GM21381 (cell line): ENCODE results near the gene DOCK4.

Source experiments
- ATAC-seq: cut with Tn5 transposase; IDR thresholded peaks from one replicate; pipeline ENCODE4 v1.9.1; 2021; ENCODE audit warnings: mild to moderate bottlenecking, moderate library complexity; ENCODE audit not compliant: unreplicated experiment

DOCK4 gene

DNA sequence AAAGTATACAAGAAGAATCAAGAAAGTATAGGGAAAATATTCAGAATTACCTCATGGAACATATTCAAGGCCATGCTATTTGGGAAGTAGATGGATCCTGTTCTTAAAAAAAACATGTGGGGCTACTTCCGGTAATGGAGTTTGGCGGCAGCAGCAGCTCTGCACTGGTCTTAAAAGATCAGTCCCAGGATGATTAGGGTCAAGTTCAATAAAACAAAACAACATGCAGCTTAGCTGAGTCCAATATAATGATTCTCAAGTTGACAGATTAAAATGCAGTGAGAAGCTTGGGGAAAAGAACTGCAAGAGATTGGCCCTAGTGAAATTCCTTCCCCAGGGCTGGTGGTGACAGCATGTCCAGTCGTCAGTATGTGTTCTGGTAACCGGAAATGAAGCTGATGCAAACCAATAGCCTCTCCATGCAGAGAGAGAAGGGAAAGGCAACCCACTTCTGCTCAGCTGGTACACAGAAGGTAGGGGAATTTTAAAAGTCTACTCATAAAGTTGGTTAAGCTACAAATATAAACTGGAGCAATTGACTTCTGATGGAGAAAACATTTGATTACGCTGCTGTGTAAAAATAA, 338.8 kb downstream of the DOCK4 start:
- ATAC-seq, result no peak

DNA sequence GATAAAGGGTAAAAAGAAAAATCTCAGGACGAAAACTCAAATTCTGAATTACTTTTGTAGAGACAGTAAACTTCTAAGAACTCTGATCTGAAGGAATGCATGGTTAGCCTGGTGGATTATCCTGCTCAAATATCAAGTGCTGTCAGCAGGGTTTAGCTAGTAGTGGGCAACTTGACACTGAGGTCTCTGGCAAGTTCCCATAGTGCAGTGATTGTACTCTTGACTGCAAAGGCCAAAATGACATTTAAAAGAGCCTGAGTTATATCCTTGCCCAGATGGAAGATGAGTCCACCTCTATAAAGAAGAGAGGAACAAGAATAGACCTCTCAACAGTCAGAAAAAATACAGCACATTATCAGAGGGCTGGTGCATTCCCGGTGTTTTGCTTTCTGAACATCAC, 339.4 kb downstream of the DOCK4 start:
- ATAC-seq, result no peak

DNA sequence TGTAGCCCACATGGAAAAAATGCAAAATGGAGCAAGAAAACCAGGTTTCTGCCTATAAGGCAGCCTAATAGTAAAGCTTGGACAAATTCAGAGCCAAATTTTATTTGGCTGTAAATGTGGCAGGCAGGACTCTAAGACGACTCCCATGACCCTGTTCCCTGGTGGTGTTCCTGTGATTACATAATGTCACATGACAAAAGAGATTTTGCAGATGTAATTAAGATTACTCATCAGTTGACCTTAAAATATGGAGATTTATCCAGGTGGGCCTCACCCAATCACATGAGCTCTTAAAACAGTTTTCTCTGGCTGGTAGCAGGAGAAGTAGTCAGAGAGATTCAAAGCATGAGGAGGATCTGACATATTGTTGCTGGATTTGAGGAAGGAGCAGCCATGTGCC, 340.8 kb downstream of the DOCK4 start:
- ATAC-seq, result no peak

DNA sequence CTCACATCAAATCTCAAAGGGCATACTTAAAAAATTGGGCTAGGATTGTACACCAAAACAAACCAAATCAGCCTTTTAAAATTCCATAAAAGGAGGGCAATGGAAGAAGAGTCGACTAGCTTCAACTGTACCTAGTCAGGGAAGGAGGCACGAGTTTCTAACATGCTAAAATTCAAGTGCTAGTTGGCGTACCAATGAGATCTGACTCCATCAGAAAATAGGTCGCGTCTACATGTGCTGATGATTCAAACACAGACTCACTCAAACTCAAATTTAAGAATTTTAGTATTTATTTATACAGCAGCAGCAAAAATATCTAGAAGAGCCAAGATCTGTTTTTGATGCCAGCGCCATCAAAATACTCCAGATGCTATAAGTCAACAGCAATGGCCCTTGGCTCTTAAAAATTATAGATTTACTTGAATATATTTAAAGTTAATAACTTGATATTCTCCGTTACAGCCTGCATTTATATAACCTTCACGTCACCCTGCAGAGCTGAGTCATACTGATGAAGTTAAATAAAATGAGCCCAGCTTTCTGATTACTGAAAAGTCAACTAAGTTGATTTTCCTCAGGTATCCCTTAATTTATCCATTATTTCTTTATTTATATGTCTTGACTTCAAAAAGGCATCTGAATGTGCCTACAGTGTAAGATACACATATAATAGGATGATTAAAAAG, 341.8 kb downstream of the DOCK4 start:
- ATAC-seq, result no peak

DNA sequence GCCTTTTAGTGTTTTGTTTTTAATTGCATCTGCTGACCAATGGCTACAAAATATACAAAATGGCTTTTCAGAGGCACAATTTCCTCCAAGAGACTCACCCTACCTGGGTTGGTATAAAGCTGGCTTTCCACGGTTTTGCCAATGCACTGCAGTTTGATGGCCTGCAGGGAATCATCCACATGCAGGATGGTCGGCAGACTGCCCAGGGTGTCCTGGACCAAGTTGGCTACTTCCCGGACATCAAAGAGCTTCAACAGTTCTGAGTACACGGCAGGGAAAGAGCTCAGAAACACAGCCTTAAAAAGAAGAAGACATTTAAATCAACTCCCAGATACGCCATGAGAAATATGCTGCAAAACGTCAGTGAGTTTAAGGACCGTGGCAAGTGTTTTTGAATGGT, 342.9 kb downstream of the DOCK4 start:
- no peak for ATAC-seq

DNA sequence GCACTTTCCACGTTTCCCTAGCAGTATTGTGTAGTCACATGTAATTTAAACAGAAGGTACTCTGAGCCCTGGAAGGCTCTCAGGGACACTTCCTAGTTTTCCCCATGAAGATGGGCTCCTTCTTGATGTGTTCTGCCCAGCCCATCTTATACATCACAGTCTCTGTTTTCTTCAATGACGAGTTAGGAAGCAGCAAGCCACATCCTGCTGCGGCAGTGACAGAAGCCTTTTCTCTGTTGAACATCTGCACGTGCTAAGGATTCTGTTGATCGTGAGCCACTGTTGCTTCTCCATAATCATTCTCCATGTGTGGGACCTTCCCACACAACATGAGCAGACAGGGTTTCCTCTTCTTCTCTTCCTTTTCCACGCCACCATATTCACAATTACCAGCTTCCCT, 346.0 kb downstream of the DOCK4 start:
- no peak for ATAC-seq

DNA sequence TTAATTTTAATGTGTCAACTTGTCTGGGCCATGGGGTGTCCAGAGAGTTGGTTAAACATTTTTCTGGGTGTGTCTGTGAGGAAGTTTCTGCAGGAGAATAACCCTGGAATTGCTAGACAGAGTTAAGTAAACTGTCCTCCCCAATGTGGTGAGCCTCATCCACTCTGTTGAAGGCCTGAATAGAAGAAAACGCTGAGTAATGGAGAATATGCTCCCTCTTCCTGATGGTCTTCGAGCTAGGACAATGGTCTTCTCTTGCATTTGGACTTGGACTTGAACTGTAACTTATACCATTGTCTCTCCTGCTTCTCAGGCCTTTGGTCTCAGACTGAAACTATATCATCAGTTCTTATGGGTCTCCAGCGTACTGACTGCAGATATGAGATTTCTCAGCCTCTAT, 347.9 kb downstream of the DOCK4 start:
- no peak for ATAC-seq

DNA sequence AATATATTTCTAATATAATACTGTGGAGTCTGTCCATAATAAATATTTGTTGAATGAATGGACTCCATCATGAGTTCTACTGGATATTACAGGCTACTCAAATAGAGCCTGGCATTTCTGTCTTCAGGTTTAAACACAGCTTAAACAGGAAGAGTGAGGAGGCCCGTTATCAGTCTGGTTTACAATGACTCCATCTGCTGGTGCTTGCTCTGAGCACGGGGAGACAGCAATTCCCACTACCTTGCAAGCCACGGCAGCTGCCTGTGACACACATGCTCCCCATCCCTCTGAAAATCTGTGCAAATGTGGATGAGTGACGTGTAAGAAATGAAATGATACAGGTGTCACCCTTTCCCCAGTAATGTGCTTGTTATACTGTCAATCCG, 350.4 kb downstream of the DOCK4 start:
- no peak for ATAC-seq

DNA sequence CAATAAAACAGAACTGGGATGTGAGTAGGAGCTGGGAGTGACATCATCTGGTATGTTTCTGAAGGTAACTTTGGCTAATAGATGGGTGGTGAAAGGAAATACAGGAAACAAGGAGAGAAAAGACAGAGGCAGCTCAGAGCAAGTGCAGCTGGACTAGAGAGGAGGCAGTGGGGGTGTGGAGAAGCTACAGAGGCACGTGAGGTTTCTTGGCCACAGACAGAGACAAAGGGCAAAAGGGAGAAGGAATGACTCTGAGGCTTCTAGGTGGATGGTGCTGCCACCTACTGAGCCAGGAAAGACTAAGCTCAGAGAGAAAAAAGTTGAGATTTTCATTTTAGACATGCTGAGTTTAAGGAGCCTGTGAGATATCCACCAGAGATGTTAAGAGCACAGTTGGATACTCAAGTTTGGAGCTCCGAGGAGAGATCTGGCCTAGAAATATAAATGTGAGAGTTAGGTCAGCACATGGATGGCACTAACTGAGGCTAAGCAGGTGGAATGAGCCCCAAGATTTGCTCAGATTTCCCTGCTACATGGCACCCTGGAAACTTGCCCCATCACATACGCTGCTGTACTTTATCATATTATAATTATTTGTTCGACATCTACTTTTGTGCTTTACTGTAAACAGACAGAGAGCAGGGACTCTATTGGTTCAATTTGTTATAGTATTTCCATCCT, 350.9 kb downstream of the DOCK4 start:
- ATAC-seq, result peak; percentile 83

DNA sequence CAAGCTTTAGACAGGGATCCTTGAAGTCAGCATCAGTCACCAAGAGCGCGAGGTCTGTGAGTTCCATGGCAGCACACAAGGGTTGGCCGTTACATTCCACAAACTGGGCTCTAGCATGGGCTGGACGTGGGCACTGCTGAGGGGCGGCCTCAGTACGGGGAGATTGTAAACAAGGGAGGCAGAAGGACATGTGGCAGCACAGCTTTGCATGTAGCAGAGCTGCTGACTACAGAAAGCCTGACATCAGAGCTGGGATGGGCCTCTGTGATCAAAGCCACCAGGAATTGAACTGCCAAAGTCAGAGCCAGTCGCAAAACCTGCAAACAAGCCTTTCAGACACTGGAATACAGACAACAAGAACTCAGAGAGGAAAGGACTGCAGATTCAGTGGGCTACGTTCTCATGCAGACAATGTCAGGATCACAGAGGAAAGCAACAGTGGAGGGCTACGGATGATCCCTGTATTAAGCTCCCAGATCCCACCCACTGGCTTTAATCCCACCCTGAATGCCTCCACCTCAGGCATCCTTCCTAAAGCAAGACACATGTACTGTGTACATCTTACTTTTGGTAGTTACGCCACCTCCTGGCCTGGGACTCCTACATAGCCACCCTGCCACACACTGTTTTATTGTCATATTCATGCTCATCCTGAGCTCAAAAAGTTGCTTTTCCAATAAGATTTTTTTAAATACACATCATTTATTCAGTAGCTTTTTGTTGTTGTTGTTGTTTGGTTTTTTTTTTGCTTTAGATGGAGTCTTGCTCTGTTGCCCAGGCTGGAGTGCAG, 352.8 kb downstream of the DOCK4 start:
- ATAC-seq, result no peak

DNA sequence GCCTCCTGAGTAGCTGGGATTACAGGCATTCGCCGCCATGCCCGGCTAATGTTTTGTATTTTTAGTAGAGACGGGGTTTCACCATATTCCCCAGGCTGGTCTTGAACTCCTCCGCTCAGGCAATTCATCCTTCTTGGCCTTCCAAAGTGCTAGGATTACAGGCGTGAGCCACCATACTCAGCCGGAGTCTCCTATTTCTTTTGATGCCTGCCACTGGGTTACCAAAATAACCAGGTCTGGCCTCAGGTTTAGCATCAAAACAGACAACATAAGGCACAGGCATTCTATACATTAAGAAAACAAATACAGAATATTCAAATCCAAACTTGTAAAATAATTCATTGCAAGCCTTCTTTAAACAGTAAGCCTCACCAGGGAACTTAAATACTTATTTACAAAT, 354.1 kb downstream of the DOCK4 start:
- no peak for ATAC-seq

DNA sequence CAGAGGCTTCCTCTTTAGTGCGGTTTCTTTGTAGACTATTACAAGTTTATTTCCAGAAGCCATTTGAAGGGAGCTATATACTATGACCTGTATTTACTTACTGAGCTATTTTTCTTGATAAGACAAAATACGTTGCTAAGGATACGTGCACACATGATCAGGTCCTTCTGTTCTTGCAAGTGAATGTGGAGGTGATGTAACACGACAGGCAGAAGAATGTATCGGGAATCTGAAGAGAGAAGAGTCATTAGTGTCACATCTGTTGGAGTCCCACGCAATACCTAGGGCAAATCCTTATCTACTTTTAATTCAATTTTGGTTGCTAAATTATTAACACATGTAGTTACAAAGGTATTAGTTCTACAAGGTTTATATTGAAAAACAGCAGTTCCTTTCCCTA, 359.3 kb downstream of the DOCK4 start:
- ATAC-seq, result no peak

DNA sequence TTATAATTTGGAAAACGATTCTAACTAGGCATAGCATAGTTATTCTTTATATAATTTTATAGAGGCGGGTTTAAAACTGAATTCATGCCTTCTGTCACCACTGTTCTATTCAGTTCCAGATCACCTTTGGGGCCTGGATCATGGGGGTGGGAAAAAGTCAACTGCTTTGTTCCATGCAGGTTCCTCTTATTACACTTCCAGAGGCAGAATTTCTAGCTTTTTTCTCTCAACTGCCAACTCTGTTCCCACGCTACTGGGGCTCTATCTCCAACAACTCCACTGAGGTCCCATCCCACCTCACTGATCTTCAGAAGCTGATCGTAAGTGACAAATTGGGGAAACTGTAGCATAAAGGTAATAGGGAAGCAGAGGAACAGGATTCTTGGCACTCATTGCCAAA, 360.3 kb downstream of the DOCK4 start:
- no peak for ATAC-seq

DNA sequence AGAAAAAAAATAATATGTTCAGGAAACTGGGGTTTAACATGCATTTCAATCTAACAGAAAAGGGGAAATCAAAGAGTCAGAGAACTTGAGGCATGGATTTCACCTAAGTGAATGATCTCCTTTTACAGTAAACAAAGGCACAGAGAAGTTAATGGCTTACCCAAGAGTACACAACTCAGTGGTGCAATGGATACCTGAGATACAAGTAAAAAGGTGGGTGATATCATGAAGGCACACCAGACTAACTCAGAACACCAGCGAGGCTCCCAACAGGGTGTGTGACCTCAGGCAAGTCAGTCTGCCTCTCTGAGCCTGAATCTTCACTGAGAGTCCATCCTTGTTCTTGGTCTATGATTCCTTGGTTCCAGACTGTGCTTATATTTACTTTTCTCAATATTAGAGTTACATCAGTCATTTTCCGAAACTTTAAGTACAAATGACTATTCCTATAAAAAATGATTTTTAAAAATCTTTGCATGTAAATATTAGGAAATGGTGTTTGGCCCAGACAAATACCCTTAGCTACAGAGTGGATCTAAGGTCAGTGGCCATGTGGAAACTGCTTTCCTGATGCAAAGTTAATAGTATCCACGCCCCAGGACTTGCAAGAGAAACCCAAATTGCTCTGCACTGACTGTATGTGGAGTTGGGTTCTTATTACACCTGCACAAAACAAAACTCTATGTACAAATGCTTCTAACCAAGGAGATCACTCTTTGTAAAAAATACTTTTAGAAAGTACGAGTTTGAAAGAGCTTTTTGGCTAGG, 361.1 kb downstream of the DOCK4 start:
- no peak for ATAC-seq

DNA sequence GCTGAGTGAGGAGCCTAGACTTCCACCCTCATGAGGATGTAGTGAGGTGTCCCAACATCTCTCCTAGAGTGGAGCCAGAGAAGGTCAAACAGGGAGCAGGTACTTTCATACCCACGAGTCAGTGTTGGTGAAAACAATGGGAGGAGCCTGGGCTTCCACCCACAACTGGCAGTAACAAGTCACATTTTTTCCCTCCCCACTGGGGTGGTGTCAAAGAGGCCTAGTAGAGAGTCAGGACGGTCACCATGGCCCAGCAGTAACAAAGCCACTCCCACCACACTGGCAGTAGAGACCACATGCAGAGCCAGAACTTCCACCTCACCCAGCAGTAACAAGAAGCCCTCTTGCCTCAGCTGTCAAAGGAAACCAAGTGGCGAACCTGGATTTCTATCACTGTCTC, 363.7 kb downstream of the DOCK4 start:
- no peak for ATAC-seq

DNA sequence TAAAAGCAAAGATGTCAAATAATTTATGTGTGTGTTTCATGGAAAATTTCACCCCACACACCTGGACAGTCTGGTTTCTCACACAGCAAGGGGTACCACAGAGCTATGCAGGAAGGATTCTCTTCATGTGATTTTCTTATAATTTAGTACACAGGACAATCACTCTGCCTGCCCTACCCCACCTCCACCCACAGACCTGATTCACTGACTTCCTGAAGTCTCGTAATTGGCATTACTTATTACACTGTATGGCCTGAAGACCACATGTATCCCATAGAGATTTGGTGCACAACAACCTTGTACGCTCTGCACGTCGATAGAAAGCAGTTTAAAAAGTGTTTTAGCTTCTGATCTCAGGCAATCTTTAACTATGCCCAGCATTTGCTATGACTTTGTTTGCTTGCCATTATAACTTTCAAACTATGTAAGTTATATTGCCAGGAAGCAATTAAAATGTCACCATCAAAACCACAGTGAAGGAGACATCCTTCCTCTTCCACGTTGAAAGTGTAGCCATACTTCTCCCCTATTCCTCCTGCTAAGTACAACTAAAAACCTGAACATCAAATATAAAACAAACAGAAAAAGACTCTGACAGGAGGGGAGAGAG, 364.5 kb downstream of the DOCK4 start:
- ATAC-seq, result no peak

DNA sequence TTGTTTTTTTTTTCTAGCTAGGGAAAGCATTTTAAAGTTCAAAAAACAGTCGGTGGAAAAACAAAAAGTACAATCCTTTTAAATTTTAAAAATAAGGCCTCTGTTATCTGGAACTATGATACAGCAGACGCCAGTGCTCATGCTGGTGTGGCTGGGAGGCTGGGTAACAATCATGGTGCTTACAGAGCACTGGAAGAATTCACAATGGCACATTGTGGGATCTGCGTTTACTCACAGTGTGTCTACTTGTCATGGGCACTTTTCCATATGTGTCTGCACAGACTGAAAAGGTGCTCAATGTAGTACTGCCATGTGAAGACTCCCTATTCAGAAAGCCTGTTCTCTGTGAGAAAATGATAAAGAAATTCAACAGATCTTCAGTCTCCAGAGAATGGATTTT, 365.7 kb downstream of the DOCK4 start:
- no peak for ATAC-seq

DNA sequence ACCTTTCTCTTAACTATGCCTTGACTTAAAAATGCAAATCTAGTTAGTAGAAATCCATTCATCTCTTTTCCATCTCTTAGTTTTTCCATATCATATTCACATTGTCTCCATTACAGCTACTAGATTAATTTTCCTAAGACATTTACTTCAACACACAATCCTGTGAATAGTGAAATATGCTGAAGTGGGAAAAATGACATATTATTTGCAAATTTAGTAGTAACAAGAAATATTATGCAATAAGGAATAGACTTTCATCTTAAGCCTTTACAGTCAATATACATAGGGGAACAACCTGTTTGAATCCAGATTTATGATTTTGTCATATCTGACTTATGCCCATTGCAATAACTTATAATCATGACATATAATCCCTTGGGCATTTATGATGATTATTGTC, 366.9 kb downstream of the DOCK4 start:
- ATAC-seq, result no peak

DNA sequence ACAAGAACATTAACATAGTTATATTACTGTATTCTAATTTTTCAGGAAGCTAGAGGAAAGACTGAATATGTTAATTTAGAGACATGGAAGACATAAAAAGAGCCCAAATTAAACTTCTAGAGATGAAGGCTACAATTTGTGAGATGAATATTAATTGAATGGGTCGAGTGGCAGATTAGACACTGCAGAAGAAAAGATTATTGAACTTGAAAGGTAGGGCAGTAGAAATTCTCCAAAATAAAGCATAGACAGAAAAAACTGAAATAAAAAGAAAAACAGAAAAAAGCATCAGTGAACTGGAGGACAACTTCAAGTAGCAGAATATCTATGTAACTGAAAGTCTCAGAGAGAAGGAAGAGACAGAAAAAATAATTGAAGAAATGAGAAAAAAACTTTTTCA, 369.6 kb downstream of the DOCK4 start:
- ATAC-seq, result no peak

DNA sequence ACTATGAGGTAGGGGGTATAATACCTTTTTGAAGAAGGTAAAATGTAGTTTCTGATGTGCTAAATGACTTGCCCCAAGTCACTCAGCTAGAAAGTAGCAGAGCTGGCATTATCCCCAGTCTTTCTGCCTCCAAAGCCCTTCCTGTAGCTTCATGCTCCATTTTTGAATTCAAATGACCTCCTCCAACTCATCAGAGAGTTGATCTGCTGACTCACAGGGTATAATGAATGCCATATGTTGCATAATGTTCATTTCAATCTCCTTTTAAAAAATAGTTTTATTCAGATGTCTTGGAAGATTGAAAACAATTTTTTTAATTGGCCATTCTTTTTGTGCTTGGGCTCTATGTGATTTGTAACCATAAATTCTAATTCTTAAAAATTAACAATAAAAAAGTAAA, 371.1 kb downstream of the DOCK4 start:
- ATAC-seq, result no peak

DNA sequence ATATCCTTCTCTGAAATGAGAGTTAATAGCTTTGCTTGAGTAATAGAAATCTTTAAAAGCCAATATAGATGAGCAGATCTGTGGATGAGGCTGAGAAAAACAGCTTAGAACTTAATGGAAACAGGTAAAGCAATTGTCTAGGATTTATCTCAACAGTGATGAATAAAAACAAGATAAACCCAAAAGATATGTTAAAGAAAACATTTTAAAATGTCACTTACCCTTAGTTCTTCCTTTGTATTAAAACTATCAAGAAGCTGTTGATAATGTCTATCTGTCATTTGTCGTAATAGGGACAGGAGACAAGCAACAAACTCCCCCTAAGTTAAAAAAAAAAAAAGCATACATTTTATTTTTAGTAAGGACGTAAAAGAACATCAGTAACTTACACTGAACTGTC, 371.8 kb downstream of the DOCK4 start:
- no peak for ATAC-seq
